GM12874 (cell line): ENCODE results near the gene SEPTIN8.

ENCODE experiments used
- TF ChIP-seq, protein P1 (sequence below): IDR thresholded peaks from 2 replicates; pipeline ENCODE4 v1.5.1; 2011; ENCODE audit warnings: low read depth, mild to moderate bottlenecking, control low read depth, low read length, moderate library complexity; ENCODE audit not compliant: insufficient read depth

SEPTIN8 gene

DNA sequence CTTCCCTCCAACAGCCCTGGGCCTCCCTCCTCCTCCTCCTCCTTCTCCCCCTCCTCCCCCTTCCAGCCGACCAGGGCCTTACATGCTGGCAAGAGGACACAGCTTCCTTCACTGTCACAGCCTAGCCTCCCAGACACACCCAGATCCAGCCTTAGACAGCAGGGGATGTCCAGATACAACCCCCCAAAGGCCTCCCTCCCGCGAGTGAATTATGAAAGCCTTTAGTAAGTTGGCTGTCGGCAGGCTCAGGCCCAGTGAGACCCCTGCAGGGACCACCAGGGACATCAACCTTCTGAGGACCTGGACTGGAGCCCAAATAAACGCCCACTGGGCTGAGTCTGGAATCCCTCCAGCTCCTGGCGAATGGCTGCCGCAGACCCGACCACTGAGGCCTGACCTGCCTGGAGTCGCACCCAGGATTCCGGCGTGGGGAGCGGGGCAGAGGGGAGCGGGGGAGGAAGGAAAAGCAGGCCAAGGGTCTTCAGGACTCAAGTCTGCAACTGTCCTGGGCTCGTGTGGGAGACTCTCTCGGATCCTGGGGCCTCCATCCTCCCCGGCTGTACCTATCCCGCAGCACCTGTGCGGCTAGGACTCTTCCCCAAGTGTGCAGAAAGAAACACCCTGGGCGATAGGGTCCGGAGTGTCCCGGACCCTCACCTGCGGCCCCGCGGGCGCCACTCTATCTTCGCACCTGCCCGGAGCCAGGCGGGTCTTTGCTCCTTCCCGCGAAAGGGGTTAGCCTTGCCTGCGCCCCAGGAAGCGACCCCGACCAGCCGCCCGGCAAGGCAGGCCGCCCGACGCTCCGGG, 705 bp downstream of the SEPTIN8 start:
- TF ChIP-seq, protein P1, sequence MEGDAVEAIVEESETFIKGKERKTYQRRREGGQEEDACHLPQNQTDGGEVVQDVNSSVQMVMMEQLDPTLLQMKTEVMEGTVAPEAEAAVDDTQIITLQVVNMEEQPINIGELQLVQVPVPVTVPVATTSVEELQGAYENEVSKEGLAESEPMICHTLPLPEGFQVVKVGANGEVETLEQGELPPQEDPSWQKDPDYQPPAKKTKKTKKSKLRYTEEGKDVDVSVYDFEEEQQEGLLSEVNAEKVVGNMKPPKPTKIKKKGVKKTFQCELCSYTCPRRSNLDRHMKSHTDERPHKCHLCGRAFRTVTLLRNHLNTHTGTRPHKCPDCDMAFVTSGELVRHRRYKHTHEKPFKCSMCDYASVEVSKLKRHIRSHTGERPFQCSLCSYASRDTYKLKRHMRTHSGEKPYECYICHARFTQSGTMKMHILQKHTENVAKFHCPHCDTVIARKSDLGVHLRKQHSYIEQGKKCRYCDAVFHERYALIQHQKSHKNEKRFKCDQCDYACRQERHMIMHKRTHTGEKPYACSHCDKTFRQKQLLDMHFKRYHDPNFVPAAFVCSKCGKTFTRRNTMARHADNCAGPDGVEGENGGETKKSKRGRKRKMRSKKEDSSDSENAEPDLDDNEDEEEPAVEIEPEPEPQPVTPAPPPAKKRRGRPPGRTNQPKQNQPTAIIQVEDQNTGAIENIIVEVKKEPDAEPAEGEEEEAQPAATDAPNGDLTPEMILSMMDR: no peak

DNA sequence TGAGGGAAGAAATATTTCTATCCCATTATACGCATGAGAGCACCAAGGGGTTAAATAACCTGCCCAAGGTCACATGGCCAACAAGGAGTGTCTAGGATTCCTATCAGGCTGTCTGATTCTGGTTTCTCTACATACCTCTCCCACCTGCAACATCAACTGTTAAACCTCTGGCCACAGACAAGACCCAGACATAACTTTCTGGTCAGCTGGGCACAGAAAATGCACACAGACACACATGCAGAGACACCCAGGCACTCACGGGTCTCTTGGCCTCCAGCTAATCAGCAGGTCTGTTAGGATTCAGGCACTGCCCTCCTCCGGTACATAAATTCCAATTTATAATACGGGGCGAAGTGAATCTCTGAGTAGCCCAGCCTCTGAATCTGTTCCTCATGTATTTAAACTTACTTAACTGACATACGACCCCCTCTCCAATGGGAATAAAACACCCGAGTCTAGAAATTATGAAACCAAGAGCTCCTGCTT, 1.5 kb downstream of the SEPTIN8 start:
- TF ChIP-seq, protein P1: no peak

DNA sequence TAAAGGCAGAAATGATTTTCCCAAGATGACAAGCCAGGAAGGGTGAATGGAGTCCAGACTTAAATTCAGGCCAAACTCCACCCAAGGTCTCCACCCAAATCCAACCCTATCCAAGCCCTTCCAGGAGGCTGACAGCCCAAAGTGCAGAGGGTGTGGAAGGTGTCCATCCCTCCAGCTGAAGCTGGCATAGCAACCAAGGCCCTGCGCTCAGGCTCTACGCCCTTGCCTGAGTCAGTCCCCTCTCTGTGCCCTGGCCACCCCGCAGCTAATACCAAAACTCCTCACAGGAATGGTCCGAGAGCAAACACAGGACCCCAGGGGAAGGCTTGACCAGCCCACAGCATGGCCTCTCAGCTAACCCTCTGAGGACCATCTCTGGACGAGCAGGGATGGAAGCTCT, 2.1 kb downstream of the SEPTIN8 start:
- TF ChIP-seq, protein P1: no peak

DNA sequence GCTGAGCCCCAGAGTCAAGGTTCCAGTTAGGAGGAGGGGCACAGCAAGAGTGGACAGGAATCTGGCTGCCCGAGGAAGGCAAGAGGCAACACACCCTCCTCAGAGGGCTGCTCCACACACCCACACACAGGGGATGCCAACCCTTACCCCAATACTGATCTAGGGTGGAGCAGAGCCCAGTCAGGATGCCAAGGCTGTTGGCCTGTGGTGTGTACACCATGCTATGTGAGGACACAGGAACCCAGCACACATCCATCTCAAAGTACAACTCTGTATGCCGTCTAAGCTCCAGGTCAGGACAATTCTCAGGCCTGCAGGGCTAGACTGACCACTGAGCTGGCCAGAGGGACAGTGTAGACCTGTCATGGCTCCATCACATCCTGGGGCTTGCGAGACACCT, 2.6 kb downstream of the SEPTIN8 start:
- TF ChIP-seq, protein P1: no peak

DNA sequence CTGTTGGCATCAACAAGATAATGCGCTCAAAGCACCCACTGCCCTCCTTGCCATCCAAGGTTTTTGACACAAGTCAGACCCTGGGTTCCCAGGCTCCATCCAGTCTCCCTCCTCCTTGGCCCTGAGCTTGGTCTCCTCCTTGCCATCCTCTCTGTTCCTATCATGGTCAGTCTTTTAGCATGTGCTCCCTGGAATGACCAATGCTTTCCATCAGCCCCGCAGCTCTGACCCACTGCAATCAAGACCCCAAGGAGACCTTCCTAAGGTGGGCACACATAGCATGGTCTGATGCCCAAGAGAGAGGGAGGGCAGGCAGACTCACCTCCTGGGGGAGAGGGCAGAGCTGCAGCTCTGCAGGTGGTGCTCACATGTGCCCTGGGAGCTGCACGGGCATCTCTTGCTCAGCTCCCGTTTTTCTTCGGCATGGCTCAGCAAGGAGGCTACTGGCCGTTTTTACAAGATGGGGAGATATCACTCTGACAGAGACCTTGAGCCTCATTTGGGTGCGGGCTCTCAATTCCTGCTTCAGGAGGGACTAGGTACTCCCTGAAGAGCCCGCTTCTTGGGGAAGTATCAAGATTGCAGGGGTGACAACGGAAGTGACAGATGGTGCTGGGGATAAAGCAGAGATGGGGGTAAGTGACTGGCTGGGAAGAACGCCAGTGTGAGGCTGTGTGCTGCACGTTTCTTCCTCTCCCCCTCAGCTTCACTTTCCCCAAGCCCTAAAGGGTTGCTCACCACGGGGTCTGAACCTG, 3.3 kb downstream of the SEPTIN8 start:
- TF ChIP-seq, protein P1: no peak

DNA sequence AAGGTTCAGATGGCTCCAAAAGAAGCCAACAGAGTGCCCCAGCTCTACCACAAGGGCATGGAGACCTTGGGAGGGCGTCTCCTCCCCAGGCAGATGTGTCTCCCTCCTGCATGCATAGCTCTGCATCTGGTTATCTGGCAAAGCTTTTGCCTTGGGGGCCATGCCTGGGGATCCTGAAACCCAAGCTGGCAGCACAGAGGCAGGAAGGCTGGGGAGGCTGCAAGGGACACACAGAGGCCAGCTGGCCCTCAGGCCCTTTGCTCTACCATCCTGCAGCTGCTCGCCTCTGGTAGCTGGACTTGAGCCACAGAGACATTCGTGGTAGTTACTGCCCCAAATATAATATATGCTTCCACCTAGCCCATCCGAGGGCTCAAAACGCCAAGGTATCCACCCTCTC, 3.9 kb downstream of the SEPTIN8 start:
- TF ChIP-seq, protein P1: no peak

DNA sequence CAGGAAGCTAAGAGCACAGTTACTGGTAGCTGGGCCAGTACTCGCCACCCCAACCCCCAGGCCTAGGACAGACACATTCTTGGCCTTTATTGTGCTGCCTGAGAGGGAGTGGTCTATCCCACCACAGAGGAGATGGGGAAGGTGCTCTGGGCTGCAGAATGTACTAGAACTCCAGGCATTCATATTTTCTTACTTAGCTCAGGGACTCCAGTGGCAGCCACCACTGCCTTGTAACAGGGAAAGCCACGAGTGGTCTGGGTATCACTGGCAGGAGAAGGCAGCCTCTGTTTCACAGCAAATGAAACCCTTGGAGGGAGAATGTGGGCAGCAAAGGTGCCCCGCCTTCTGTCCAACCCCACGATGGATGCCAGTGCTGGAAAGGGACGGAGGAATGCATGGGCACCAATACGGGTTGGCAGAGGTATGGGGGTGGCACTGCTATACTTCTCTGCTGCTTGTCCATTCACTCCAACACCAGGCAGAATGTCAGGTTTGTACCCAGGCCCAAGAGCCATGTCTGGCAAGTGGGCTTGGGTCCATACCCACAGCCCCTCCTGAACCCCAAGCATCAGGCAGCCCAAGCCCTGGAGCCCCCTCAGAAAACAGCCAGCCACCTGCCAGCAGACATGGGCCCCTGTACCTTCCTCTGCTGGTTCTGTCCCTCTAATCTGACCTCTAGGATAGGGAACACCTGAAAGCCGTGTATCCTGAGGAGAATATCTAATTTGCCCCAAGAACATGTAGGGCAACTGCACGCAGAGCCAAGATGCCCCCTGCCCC, 4.6 kb downstream of the SEPTIN8 start:
- TF ChIP-seq, protein P1: no peak
